PFSK-1 (cell line): ENCODE data around the gene TTC34.

Source experiments
- FOXP2 ChIP-seq: optimal IDR thresholded peaks from 2 replicates; pipeline ENCODE3; 2011; ENCODE audit warnings: borderline replicate concordance, control low read depth, inconsistent platforms; ENCODE audit not compliant: insufficient read depth; ENCODE audit errors: extremely low read length, extremely low read depth
- POLR2AphosphoS5 ChIP-seq: IDR thresholded peaks from 2 replicates; pipeline ENCODE4 v1.6.1; 2012; ENCODE audit warnings: low read depth, mild to moderate bottlenecking, control low read depth, low read length, moderate library complexity
- REST ChIP-seq, 2 experiments: IDR thresholded peaks; 2 replicates each; pipeline versions ENCODE4 v1.6.1 to v1.8.0; 2011 to 2012; ENCODE audit warnings: low read depth in 2 of 2, low read length in 2 of 2, control low read depth in 1 of 2, inconsistent platforms in 1 of 2, mild to moderate bottlenecking in 1 of 2, moderate library complexity in 1 of 2; ENCODE audit not compliant: insufficient read depth in 1 of 2
- TAF1 ChIP-seq: IDR thresholded peaks from 2 replicates; pipeline ENCODE4 v1.6.1; 2012; ENCODE audit warnings: low read length, control low read depth, borderline replicate concordance; ENCODE audit not compliant: insufficient read depth

DNA sequence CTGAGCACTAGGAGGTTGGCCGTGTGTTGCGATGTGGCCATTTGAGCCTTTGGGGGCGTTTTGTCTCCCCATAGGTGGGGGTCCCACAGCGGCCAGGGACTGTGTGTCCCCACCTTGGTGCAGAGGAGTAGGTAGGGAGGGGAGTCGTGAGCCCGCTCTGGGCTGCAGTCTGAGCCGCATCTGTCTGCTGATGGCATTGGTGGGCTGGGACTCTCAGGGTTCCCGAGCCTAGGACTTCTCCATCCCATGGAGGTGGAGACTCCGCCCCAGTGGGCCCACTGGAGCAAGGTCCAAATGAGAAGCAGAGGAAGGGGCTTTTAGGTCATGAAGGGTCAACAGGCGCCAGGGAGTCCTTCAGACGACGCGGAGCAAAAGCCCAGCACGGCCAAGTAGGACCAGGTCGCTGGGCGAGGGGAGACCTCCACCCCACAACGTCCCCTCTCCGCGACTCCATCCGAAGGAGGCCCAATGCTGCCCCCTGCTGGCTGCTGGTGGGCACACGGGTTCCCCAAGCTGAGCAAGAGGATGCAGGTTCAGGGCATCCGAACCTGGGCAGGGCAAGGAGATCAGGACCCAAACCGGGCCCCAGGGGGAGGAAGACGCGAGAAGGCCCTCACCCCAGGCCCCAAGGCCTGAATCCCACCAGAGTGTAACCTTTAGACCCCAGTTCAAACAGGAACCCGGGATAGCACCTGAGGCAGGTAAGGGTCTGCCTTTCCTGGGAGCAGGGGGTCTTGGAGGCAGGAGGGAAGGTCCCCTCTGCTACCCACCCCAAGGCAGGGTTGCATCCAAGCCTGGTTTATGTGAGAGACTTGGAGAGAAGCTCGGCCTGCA lies 14.9 kb downstream of the TTC34 start:
- TF ChIP-seq POLR2AphosphoS5 (no peak), REST (IDR thresholded peaks at IDR 0.05; ENCODE audit: insufficient read depth in 1 of 2, low read depth in 2 of 2, low read length in 2 of 2) (no peak), TAF1 (no peak), FOXP2 (no peak)
